DND-41 (cell line): Measurements from ENCODE around the gene EXD3.

ENCODE experiments used
- EZH2 ChIP-seq: IDR thresholded peaks from 3 replicates; pipeline ENCODE4 v1.6.1; 2012; ENCODE audit warnings: borderline replicate concordance, low read depth, mild to moderate bottlenecking, moderate library complexity, low read length, inconsistent platforms; ENCODE audit not compliant: severe bottlenecking
- TF ChIP-seq, protein P1 (sequence below): IDR thresholded peaks from 2 replicates; pipeline ENCODE4 v1.5.1; 2012; ENCODE audit warnings: borderline replicate concordance, low read length, moderate library complexity, mild to moderate bottlenecking; ENCODE audit not compliant: poor library complexity, severe bottlenecking; ENCODE audit errors: extremely low read depth

DNA sequence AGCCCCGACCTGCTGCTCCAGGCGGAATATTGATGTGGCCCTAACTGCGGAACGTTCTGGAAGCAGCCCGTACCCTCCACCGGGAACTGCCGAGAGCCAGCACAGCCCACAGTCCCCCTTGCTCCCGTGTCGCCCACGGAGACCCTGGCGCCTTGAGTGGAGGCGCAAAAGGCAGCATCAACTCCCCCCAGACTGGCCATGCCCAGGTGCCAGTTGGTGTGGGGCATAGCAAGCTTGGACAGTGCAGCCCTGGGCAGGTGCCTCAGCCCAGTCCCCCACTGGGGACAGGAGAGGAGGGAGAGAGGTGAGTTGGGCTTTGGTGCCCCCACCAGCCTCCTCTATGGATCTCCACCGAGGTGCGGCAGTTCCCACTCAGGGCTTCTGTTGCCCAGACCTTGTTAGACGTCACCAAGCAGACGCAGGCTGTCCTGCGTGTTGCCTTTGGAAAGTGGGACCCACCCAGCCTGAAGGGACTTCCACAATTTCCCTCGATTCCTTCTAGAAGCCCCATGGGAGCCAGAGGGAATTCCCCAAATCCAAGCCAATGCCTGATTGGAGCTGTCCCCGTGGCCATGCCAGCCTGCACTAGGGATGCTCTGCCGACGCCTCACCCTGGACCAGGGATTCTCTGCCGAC is 101.1 kb downstream of the EXD3 start:
- TF ChIP-seq, protein P1, sequence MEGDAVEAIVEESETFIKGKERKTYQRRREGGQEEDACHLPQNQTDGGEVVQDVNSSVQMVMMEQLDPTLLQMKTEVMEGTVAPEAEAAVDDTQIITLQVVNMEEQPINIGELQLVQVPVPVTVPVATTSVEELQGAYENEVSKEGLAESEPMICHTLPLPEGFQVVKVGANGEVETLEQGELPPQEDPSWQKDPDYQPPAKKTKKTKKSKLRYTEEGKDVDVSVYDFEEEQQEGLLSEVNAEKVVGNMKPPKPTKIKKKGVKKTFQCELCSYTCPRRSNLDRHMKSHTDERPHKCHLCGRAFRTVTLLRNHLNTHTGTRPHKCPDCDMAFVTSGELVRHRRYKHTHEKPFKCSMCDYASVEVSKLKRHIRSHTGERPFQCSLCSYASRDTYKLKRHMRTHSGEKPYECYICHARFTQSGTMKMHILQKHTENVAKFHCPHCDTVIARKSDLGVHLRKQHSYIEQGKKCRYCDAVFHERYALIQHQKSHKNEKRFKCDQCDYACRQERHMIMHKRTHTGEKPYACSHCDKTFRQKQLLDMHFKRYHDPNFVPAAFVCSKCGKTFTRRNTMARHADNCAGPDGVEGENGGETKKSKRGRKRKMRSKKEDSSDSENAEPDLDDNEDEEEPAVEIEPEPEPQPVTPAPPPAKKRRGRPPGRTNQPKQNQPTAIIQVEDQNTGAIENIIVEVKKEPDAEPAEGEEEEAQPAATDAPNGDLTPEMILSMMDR = no peak
- TF ChIP-seq EZH2 = no peak
